Kidney epithelial cell (primary cell): ENCODE results near the gene GPX7. TPM values are rescaled to one million over a fixed set of nuclear protein-coding genes. Genes with fewer than 3 reads are reported as not detected.

Experiments
- DNase-seq: peaks from one replicate; pipeline ENCODE4 v3.0.0-alpha.2; 2010; ENCODE audit warnings: low read depth
- H3K27me3 ChIP-seq: 2 replicates; pipeline ENCODE4 v1.6.0; 2011; ENCODE audit warnings: low read length; ENCODE audit not compliant: control insufficient read depth, insufficient read depth
- H3K36me3 ChIP-seq: 2 replicates; pipeline ENCODE4 v1.5.1; 2011; ENCODE audit warnings: low read length; ENCODE audit not compliant: control insufficient read depth, insufficient read depth
- H3K4me3 ChIP-seq: 2 replicates; pipeline ENCODE4 v1.5.1; 2011; ENCODE audit warnings: low read depth, mild to moderate bottlenecking, control low read depth, low read length
- total RNA-seq: library from RNA; depleted of rRNA; stranded (reverse); fragments of >200 nt; gene quantifications from 2 replicates; pipeline ENCODE4 v1.2.3, GENCODE V29; 2015
- TF ChIP-seq, protein P1 (sequence below): IDR thresholded peaks from 2 replicates; pipeline ENCODE4 v1.5.1; 2011; ENCODE audit warnings: mild to moderate bottlenecking, moderate library complexity, low read length, control low read depth, inconsistent platforms; ENCODE audit not compliant: insufficient read depth, poor library complexity, severe bottlenecking

GPX7 gene
- total RNA-seq, 1 donor from 2014 or later: 33.1 TPM

GRCh38 chr1:52556641-52557360 is 45.4 kb upstream of the GPX7 start:
- H3K4me3 ChIP-seq: no peak overlapping the region
- H3K27me3 ChIP-seq: no peaks in the 10 kb centered on the region
- H3K36me3 ChIP-seq: no peaks in the 10 kb centered on the region
- no peak for DNase-seq
- TF ChIP-seq, protein P1, sequence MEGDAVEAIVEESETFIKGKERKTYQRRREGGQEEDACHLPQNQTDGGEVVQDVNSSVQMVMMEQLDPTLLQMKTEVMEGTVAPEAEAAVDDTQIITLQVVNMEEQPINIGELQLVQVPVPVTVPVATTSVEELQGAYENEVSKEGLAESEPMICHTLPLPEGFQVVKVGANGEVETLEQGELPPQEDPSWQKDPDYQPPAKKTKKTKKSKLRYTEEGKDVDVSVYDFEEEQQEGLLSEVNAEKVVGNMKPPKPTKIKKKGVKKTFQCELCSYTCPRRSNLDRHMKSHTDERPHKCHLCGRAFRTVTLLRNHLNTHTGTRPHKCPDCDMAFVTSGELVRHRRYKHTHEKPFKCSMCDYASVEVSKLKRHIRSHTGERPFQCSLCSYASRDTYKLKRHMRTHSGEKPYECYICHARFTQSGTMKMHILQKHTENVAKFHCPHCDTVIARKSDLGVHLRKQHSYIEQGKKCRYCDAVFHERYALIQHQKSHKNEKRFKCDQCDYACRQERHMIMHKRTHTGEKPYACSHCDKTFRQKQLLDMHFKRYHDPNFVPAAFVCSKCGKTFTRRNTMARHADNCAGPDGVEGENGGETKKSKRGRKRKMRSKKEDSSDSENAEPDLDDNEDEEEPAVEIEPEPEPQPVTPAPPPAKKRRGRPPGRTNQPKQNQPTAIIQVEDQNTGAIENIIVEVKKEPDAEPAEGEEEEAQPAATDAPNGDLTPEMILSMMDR: no peak

DNA sequence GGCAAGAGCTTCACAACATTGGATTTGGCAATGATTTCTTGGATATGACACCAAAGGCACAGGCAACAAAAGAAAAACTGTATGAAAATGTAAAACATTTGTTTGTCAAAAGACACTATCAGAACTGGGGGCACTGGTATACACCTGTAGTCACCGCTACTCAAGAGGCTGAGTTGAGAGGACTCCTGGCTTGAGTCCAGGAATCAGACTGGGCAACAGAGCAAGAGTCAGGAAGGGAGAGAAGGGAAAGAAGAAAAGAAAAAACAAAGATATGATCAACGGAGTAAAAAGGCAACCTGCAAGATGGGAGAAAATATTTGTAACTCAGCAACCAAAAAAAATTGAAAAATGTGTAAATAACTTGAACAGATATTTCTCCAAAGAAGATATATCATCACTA is 43.2 kb upstream of the GPX7 start:
- Histone ChIP-seq H3K36me3 (no peaks in the 10 kb centered on the region), H3K4me3 (no peak overlapping the region), H3K27me3 (no peaks in the 10 kb centered on the region)
- DNase-seq: no peak
- TF ChIP-seq, protein P1: no peak

DNA sequence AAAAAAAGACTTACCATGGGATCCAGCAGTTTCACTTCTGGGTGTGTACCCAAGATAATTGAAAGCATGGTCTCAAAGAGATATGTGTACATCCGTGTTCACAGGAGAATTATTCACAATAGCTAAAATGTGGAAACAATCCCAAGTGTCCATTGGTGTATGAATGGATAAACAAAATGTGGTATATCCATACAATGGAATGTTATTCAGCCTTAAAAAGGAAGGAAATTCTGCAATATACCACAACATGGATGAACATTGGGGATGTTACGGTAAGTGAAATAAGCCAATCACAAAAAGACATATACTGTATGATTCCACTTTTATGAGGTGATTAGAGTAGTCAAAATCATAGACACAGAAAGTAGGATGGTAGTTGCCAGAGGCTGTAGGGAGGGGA is 42.3 kb upstream of the GPX7 start:
- no peak for DNase-seq
- H3K36me3 ChIP-seq: no peaks in the 10 kb centered on the region

GRCh38 chr1:52562766-52563165 is 39.4 kb upstream of the GPX7 start:
- H3K4me3 ChIP-seq: no peak overlapping the region
- H3K36me3 ChIP-seq: no peaks in the 10 kb centered on the region
- no peak for DNase-seq
- no peaks in the 10 kb centered on the region for H3K27me3 ChIP-seq
- TF ChIP-seq, protein P1: no peak

More for the DNA sequence above, 42.3 kb upstream of the GPX7 start:
- TF ChIP-seq, protein P1: no peak
- no peaks in the 10 kb centered on the region for H3K27me3 ChIP-seq
- H3K4me3 ChIP-seq: no peak overlapping the region

DNA sequence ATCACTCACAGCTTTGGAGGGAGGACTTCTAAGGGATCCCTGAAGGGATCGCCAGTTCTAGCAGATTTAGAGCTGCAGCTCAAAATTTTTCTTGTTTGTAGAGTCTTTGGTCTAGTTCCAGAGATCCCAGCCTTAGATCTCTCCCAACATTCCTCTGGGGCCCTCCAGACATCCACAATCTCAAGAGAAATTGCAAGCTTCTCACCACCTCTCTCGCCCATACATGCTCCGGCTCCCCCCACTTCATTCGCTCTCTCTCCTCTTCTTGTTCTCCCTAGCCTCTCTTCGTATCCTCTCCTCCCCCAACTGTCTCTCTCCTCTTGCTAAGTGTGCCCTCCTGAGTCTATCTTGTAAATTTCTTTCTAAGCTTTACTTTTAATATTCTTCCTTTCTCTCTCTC is 34.2 kb upstream of the GPX7 start:
- H3K36me3 ChIP-seq: no peaks in the 10 kb centered on the region
- H3K4me3 ChIP-seq: no peak overlapping the region
- DNase-seq: no peak
- H3K27me3 ChIP-seq: no peaks in the 10 kb centered on the region
- TF ChIP-seq, protein P1: no peak
